ENCODE data around the gene FBXO44.
"Not testable (repeated sequence)": the region's sequence is repeated elsewhere in the genome, so short reads cannot be mapped to it uniquely, and the experiment has no call there.

FBXO44 gene

DNA sequence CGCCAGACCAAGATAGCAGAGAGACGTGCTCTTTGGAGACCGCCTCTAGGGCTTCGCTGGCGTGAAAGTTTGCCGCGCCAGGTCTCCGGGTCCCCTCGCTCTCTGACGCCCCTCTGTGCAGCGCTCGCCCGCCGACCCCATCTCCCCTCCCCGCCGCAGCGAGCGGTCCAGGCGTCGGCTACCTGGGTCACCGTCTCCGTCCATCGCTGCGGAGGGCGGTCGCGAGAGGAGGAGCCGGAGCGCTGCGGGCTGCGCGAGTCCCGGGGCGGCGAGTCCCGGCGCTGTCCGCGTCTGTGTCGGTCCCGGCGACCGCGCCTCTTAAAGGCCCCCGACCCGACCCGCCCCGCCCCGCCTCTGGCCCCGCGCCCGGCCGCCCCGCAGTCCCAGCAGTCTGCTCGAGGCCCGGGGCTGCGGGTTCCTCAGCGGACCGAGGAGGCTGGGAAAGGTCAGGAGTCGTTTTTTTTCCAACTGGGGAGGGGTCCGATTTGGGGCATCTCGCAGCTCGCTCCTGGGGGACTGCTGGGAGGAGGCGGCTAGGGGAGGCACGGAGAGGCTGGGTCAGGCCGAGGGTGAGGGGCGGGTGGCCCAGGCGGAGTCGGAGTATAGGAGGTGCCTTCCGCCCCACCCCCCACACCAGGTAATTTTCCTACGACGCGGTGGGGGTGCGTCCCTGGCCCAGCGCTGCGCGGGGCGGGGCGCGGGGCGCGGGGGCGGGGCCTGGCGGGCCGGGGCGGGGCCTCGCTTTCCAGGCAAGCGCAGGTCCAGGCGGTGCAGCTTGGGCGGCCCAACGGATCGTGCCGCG, at the start of gene FBXO44, which contains the start of gene FBXO2:
FBXO44 (plus strand) TSS at position 741 of the 802 bp plus-strand sequence. CDS start 959 bp downstream, outside the sequence.
FBXO2 (minus strand) TSS at position 293 of the 802 bp plus-strand sequence; CDS start at position 204, 89 bp downstream.
- no peak for DNase-seq (ENCODE audit: low spot score)

GRCh38 chr1:11606775-11607174, 47.9 kb upstream of the FBXO44 start:
- no peak for DNase-seq (ENCODE audit: low spot score)

GRCh38 chr1:11608596-11609130, 46.0 kb upstream of the FBXO44 start:
- DNase-seq (ENCODE audit: low spot score) = not testable (repeated sequence)

DNA sequence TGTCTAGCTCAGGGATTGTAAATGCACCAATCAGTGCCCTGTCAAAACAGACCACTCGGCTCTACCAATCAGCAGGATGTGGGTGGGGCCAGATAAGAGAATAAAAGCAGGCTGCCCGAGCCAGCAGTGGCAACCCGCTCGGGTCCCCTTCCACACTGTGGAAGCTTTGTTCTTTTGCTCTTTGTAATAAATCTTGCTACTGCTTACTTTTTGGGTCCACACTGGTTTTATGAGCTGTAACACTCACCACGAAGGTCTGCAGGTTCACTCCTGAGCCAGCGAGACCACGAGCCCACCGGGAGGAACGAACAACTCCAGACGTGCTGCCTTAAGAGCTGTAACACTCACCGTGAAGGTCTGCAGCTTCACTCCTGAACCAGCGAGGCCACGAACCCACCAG, 45.3 kb upstream of the FBXO44 start:
- not testable (repeated sequence) for DNase-seq (ENCODE audit: low spot score)

GRCh38 chr1:11610629-11611180, 44.0 kb upstream of the FBXO44 start:
- no peak for DNase-seq (ENCODE audit: low spot score)

- no peak for DNase-seq (ENCODE audit: low spot score)
These were observed 42.9 kb upstream of the FBXO44 start for GRCh38 chr1:11611638-11612327.

DNA sequence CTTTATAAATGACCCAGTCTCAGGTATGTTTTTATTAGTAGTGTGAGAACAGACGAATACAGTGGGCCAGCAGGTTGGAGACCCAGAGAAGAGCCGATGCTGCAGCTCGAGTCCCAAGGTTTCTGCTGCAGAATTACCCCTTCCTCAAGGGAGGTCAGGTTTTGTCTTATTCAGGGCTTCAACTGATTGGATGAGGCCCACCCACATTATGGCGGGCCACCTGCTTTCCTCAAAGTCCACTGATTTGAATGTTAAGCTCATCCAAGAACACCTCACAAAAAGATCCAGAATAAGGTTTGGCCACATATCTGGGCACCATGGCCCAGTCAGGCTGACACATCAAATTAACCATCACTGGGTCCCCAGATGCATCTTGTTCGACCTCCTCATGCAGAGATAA, 41.3 kb upstream of the FBXO44 start:
- DNase-seq (ENCODE audit: low spot score) = no peak

- DNase-seq (ENCODE audit: low spot score) = no peak
These were observed 39.6 kb upstream of the FBXO44 start for GRCh38 chr1:11615090-11615489.

DNA sequence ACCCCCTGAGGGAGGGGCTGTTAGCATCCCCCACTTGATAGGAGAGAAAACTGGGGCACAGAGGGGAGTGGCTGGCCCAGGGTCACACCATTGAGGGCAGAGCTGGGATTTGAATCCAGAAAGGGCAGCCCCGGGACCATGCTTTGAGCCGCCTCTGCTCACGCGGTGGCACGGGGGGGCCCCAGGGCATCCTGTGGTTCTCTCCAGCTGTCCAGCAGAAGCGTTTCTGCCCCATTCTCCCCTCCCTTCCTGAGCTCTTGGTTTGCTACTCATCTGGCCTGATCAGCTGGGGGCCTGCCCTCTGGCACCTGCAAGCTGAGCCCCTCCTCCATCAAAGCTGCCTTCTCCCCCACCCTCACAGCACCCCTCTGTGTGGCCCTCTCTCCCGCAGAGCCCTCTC, 37.9 kb upstream of the FBXO44 start:
- no peak for DNase-seq (ENCODE audit: low spot score)

- no peak for DNase-seq (ENCODE audit: low spot score)
These were observed 37.4 kb upstream of the FBXO44 start for GRCh38 chr1:11617314-11617713.

GRCh38 chr1:11617741-11618140, 36.9 kb upstream of the FBXO44 start:
- DNase-seq (ENCODE audit: low spot score) = no peak

DNA sequence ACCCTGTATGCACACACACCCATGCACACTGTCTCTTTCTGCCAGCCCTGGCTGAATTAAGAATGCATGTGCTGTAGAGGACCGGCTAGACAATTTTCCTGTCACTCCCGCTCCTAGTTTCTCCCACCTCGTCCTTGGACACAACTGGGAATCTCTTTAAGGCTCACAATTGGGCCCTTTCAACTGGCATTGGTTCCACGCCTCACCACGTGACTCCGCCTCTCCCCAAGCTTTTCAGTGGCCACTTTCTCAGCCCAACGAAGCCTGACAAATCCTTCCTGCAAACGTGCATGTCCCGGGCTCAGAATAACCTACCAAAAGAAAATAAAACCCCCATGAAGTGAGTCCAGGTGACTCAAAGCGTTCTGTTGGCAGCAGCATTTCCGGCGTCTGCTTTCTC, 34.3 kb upstream of the FBXO44 start:
- DNase-seq (ENCODE audit: low spot score) = no peak

DNA sequence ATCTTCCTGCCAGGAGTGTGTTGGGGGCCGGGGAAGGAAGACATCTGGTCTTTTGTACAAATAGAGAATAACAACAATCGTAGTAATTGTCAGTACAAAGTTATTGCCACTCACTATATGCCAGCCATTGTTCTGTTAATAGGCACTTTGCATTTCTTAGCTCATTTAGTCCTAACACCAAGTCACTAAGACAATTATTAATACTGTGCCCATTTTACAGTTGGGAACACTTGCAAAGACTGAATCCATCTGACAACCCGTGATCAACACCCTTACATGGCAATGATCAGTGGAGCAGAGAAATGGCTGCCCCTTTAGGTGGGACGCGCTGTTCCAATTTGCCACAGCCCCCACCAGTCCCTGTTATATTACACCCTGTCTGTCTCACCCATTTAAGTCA, 33.8 kb upstream of the FBXO44 start:
- DNase-seq (ENCODE audit: low spot score) = no peak

- DNase-seq (ENCODE audit: low spot score) = no peak
These were observed 32.3 kb upstream of the FBXO44 start for GRCh38 chr1:11622398-11622797.

DNA sequence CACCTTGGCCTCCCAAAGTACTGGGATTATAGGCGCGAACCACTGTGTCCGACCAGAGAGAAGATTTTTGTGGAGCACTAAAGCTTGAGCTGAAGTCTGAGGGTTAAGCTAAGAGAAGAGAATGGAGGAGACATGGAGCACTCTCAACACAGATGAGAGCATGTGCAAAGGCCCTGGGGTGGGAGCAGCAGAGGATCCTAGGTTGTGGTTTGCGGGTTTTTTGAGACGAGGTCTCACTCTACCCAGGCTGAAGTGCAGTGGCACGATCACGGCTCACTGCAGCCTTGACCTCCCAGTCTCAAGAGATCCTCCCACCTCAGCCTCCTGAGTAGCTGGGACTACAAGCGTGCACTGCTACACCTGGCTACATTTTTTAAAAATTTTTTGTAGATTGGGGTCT, 31.0 kb upstream of the FBXO44 start:
- no peak for DNase-seq (ENCODE audit: low spot score)

DNA sequence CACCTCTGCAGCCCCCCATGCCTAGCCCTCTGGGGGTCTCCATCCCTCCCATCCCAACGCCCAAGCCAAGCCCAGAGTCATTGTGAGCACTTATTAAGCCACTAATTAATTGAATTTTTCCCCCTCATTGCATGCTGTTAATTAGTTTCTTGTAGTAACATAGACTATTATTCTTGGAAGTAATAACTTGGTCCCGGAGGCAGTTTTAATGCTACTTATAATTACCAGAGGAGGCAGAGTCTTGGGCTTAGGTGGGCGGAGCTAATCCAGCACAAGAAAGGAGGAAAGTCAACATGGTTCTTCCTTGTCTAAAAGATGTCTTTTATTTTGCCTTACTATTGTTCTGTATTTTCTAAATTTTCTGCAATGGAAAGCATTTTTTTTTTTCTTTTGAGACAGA, 28.1 kb upstream of the FBXO44 start:
- no peak for DNase-seq (ENCODE audit: low spot score)

GRCh38 chr1:11628767-11629166, 25.9 kb upstream of the FBXO44 start:
- no peak for DNase-seq (ENCODE audit: low spot score)

- no peak for DNase-seq (ENCODE audit: low spot score)
These were observed 25.3 kb upstream of the FBXO44 start for GRCh38 chr1:11629184-11630016.

DNA sequence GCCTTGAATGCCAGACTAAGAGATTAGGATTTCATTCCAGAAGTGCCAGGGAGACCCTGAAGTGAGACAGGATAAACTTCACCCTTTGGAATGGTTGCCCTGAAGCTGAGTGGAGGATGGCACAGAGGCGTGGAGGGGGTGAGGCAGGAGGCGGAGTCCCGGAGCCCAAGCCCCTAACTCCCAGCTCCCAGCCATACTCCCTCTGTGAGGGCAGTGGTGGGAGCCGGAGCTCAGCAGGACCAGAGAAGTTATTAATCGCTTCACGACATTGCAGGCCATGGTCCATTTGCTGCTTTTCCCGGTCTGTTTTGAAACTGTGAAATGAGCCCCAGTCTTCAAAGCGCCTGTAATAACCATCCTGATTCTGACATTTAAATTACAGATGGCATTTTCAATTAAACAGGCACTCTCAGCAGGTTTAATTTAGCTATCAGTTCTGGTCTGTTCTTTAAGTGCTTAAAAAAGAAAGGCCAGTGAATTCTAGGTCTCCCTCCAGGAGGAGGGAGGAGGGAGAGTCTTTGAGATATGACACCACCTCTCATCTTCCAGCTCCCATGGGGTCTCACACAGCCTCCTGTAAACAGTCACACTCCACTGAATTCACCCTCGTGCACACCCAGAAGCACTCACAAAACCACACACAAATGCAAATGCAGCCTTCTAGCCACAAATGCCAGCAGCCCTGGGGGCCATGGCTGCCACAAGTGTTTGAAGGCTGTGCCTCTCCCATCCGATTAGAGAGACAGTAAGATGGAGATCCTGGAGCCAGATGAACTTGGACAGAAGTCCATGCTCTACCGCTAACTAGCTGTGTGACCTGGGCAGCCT, 20.1 kb upstream of the FBXO44 start:
- DNase-seq (ENCODE audit: low spot score) = no peak

DNA sequence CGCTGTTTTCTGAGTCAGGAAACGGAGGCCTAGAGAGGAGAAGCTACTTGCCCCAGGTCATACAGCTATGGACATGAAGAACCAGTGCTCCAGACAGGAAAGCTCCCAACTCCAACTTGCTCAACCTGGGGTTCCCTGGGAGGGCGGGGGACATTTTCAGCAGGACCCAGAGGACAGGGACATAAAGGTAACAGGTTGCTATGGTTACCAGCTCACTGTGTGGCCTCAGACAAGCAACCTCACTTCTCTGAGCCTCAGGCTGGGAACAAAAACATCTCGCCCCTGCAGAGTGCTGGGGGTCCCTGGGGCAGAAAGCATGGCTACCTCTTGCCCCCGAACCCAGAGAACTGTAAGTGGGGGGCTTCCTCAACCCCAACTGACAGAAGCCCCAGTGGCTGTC, 16.6 kb upstream of the FBXO44 start:
- no peak for DNase-seq (ENCODE audit: low spot score)

DNA sequence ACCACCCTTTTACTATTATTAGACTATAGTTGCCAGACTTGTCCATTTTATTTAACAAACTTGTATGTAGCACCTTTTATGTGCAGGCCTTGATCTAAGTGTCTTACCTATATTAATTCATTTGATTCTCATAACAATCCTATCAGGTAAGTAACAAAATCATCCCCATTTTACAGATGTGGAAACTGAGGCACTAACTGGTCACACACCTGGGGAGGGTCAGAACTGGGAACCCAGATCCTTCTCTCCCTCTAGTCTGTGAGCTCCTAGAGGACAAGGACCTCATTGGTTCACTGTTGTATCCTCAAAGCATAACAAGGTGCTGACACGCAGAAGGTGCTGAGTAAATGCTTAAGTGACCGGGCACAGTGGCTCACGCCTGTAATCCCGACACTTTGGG, 15.3 kb upstream of the FBXO44 start:
- no peak for DNase-seq (ENCODE audit: low spot score)
